Heart right ventricle (tissue), 16 donors: Measurements from ENCODE around the gene C2orf78. TPM values are rescaled to one million over a fixed set of nuclear protein-coding genes. Genes with fewer than 3 reads are reported as not detected.

ENCODE experiments used
- ATAC-seq, 8 donors: fragments of 200-7000 bp; cut with Tn5 transposase; one replicate each; pipeline ENCODE4 v1.9.1; 2020; ENCODE audit warnings: mild to moderate bottlenecking in 8 of 8, moderate library complexity in 8 of 8, moderate number of reproducible peaks in 1 of 8
- DNase-seq, 2 donors: peaks; one replicate each; pipeline ENCODE4 v3.0.0-alpha.2; 2020
- H3K27ac ChIP-seq, 10 donors: fragments of 200-600 bp; sonication (generic) in 2 of 10; one replicate each; pipeline versions ENCODE4 v1.5.0 to v1.8.0; 2020 to 2022; ENCODE audit warnings: mild to moderate bottlenecking in 3 of 10
- H3K27me3 ChIP-seq, 7 donors: fragments of 200-600 bp; one replicate each; pipeline ENCODE4 v1.8.0; 2021 to 2022; ENCODE audit warnings: mild to moderate bottlenecking in 2 of 7
- H3K36me3 ChIP-seq, 9 donors: fragments of 200-600 bp; sonication (generic) in 1 of 9; one replicate each; pipeline versions ENCODE4 v1.5.0 to v1.8.0; 2020 to 2022; ENCODE audit warnings: mild to moderate bottlenecking in 2 of 9
- H3K4me1 ChIP-seq, 9 donors: fragments of 200-600 bp; sonication (generic) in 1 of 9; one replicate each; pipeline versions ENCODE4 v1.5.0 to v1.8.0; 2020 to 2022; ENCODE audit warnings: mild to moderate bottlenecking in 4 of 9
- H3K4me3 ChIP-seq, 10 donors: fragments of 200-600 bp; sonication (generic) in 2 of 10; one replicate each; pipeline versions ENCODE4 v1.5.0 to v1.8.0; 2020 to 2022; ENCODE audit warnings: mild to moderate bottlenecking in 7 of 10, moderate library complexity in 2 of 10
- H3K9me3 ChIP-seq, 11 donors: fragments of 200-600 bp in 10 of 11; sonication (generic) in 2 of 11; one replicate each; pipeline versions ENCODE4 v1.5.0 to v1.8.0; 2013 to 2022; ENCODE audit warnings: mild to moderate bottlenecking in 2 of 11, control low read depth in 1 of 11, moderate library complexity in 1 of 11
- CTCF ChIP-seq, 9 donors: fragments of 200-600 bp; sonication (generic) in 2 of 9; IDR thresholded peaks; one replicate each; pipeline versions ENCODE4 v1.5.0 to v1.8.0; 2021 to 2022; ENCODE audit warnings: antibody characterized with exemption in 9 of 9, mild to moderate bottlenecking in 5 of 9, moderate library complexity in 1 of 9
- WGBS, 2 donors: extraction: QIAGEN DNeasy Blood & Tissue Kit; methylation state at CpG; one replicate each; pipeline ENCODE4 v1.1.7; 2013; ENCODE audit warnings: inconsistent platforms in 1 of 2; 5-methylcytosine and 5-hydroxymethylcytosine counted together
- intact Hi-C, 10 donors: fragments of 100-400 bp; cut with DNase I; formaldehyde crosslinking; loops; one replicate each; pipeline versions ENCODE4 v1.11.1 to v1.14.2; 2022
- polyA plus RNA-seq, 2 donors: library from polyadenylated mRNA; stranded (reverse); fragments of 200-250 nt; gene quantifications; one replicate each; pipeline ENCODE4 v1.2.3, GENCODE V29; 2013
- total RNA-seq, 10 donors: library from RNA; stranded (reverse); fragmentation: NEBNext Ultra II Directional in 3 of 10; extraction: Animal tissue kit (Norgen Biotek cat#: 25700) in 3 of 10; gene quantifications; one replicate each; pipeline versions ENCODE4 v1.2.1 to v1.2.4, GENCODE V29; 2021 to 2023
- donor health status: Arrhythmogenic right ventricular cardiomyopathy.
- donor health status: ischemic (EF 13 %, LVEDD 7.1; RV severe dilation, severe dysfunction).
- donor health status: healthy with polysubstance abuse.
- donor health status: DM: no; HTN: yes; CAD: no.
- donor health status: DM: no; HTN: no; CAD: no.
- donor health status: ischemic (EF 25% LVEDD 6.9; RV normal size, moderate dysfunction).
- donor health status: ischemic (EF 25% LVEDD 5.7; RV mildly dilated, moderate dysfunction).
- donor health status: healthy.
- donor health status: DM: yes; HTN: yes; CAD: no.
- donor health status: Ischemic cardiomyopathy.
- donor health status: ischemic (EF 35%, LVEDD 5.7; RV mildly dilated, moderate dysfunction).
- donor health status: nonischemic (EF 11% LVEDD 7.7; RV severe dilation, severe dysfunction).
- donor health status: DM: yes; HTN: yes; CAD: no.
- donor health status: PGD.
- donor health status: ischemic (EF 29% LVEDD 5.4; RV normal size, mild dysfunction).
- donor health status: nonischemic (EF 23%, LVEDD 6.1; RV moderate dilation, normal function).

C2orf78 gene
- total and polyA plus RNA-seq, 12 donors = not detected

- intact Hi-C loops = no loop called here
- H3K27ac ChIP-seq = no peak overlapping the region
- WGBS, 2 donors = 89 to 96% methylated on average over 2 of the region's 2 CpGs
- DNase-seq (no peak), ATAC-seq (no peak)
- no peak overlapping the region for H3K4me3 ChIP-seq
- TF ChIP-seq CTCF (IDR thresholded peaks at IDR 0.05) = no peak
- peaks cover 0 to 100% (median 46%) of the 10 kb centered on the region in 9 donors for H3K36me3 ChIP-seq
- H3K4me1 ChIP-seq = peaks cover 0 to 7% (median 0%) of the 10 kb centered on the region in 9 donors
- H3K9me3 ChIP-seq = no peaks in the 10 kb centered on the region
- H3K27me3 ChIP-seq = no peaks in the 10 kb centered on the region
Observed at GRCh38 chr2:73855526-73855925, 71.5 kb downstream of the C2orf78 start.

GRCh38 chr2:73856214-73856613 lies 72.2 kb downstream of the C2orf78 start:
- intact Hi-C loops = no loop called here
- H3K36me3 ChIP-seq = peaks cover 0 to 100% (median 48%) of the 10 kb centered on the region in 9 donors
- H3K9me3 ChIP-seq = no peaks in the 10 kb centered on the region
- TF ChIP-seq CTCF (IDR thresholded peaks at IDR 0.05) = no peak
- no peaks in the 10 kb centered on the region for H3K27me3 ChIP-seq
- ATAC-seq = no peak
- peaks cover 0 to 7% (median 0%) of the 10 kb centered on the region in 9 donors for H3K4me1 ChIP-seq
- H3K27ac ChIP-seq = no peak overlapping the region
- no peak for DNase-seq
- no peak overlapping the region for H3K4me3 ChIP-seq

- H3K36me3 ChIP-seq = peaks cover 0 to 100% (median 58%) of the 10 kb centered on the region in 9 donors
- H3K4me3 ChIP-seq = no peak overlapping the region
- no peaks in the 10 kb centered on the region for H3K4me1 ChIP-seq
- no peaks in the 10 kb centered on the region for H3K9me3 ChIP-seq
- DNase-seq (no peak), ATAC-seq (no peak)
- no peak for TF ChIP-seq CTCF (IDR thresholded peaks at IDR 0.05)
- intact Hi-C loops = loop anchor here in 1 of 10 donors (10.0 kb wide), 1 partner anchor 125 kb away; the partner anchor contains the start of gene TET3
- no peak overlapping the region for H3K27ac ChIP-seq
- WGBS, 2 donors = 94 to 97% methylated on average over 6 of the region's 6 CpGs
- no peaks in the 10 kb centered on the region for H3K27me3 ChIP-seq
Observed at GRCh38 chr2:73859721-73860586, 76.0 kb downstream of the C2orf78 start.

GRCh38 chr2:73862987-73863386 lies 79.0 kb downstream of the C2orf78 start:
- ATAC-seq (no peak), DNase-seq (no peak)
- Histone ChIP-seq H3K36me3 (peaks cover 0 to 99% (median 52%) of the 10 kb centered on the region in 9 donors), H3K4me1 (no peaks in the 10 kb centered on the region), H3K27me3 (no peaks in the 10 kb centered on the region), H3K4me3 (no peak overlapping the region), H3K27ac (no peak overlapping the region), H3K9me3 (no peaks in the 10 kb centered on the region)
- 80 to 91% methylated on average over 2 of the region's 2 CpGs for WGBS, 2 donors
- intact Hi-C loops = loop anchor here in 1 of 10 donors (10.0 kb wide), 1 partner anchor 122 kb away; the partner anchor contains the start of gene TET3
- TF ChIP-seq CTCF (IDR thresholded peaks at IDR 0.05) = no peak

Other genes with a start within 250 kb of the C2orf78 start
- not detected for gene NAT8, start 141.8 kb upstream of the C2orf78 start, total RNA-seq
- gene NAT8, start 141.8 kb upstream of the C2orf78 start, polyA plus RNA-seq = not detected
- 10 to 100 TPM; 17.1 to 42.3 (median 20.7) TPM for gene TPRKB, start 46.8 kb upstream of the C2orf78 start, total RNA-seq
- gene TPRKB, start 46.8 kb upstream of the C2orf78 start, polyA plus RNA-seq = 10 to 100 TPM; 66.4 to 83.2 TPM
- gene DUSP11, start 4.1 kb upstream of the C2orf78 start, total RNA-seq = 10 to 100 TPM in 7 of 10 donors, 1 to 10 TPM in 3; 9.2 to 11.6 (median 10.8) TPM
- 10 to 100 TPM in 1 of 2 donors, 1 to 10 TPM in 1; 7.9 to 12.9 TPM for gene DUSP11, start 4.1 kb upstream of the C2orf78 start, polyA plus RNA-seq
- 10 to 100 TPM; 24.6 to 37.5 (median 33.0) TPM for gene STAMBP, start 44.8 kb downstream of the C2orf78 start, total RNA-seq
- 10 to 100 TPM; 12.1 to 24.4 TPM for gene STAMBP, start 44.8 kb downstream of the C2orf78 start, polyA plus RNA-seq
- 1 to 10 TPM in 6 of 10 donors, under 1 TPM in 4; 0.52 to 3.7 (median 1.4) TPM for gene ACTG2, start 108.8 kb downstream of the C2orf78 start, total RNA-seq
- gene ACTG2, start 108.8 kb downstream of the C2orf78 start, polyA plus RNA-seq = 10 to 100 TPM in 1 of 2 donors, 1 to 10 TPM in 1; 5.6 to 44.1 TPM
- 10 to 100 TPM; 18.7 to 29.4 (median 22.6) TPM for gene DGUOK, start 142.7 kb downstream of the C2orf78 start, total RNA-seq
- 10 to 100 TPM; 38.7 to 56.2 TPM for gene DGUOK, start 142.7 kb downstream of the C2orf78 start, polyA plus RNA-seq
- 1 to 10 TPM; 2.1 to 8.0 (median 2.9) TPM for gene TET3, start 200.7 kb downstream of the C2orf78 start, total RNA-seq
- gene TET3, start 200.7 kb downstream of the C2orf78 start, polyA plus RNA-seq = 1 to 10 TPM; 1.1 to 1.3 TPM